Measurements from ENCODE around the gene EFNA2.
A peak's percentile ranks its signal among the peaks of the same experiment; 100 is the strongest.

The EFNA2 gene

GRCh38 chr19:1249298-1249989, 36.2 kb upstream of the EFNA2 start:
- peak; percentile 98 for DNase-seq

- DNase-seq, result no peak
Measured at GRCh38 chr19:1249990-1250436, 35.7 kb upstream of the EFNA2 start.

- peak; percentile 82 for DNase-seq
Measured at GRCh38 chr19:1250437-1251260, 35.0 kb upstream of the EFNA2 start.

- DNase-seq, result peak; percentile 79
Measured at GRCh38 chr19:1251330-1252220, 34.1 kb upstream of the EFNA2 start.

GRCh38 chr19:1252221-1252820, 33.4 kb upstream of the EFNA2 start:
- peak; percentile 96 for DNase-seq

- peak; percentile 98 for DNase-seq
Measured at GRCh38 chr19:1252821-1253513, 32.7 kb upstream of the EFNA2 start.

GRCh38 chr19:1253514-1254080, 32.1 kb upstream of the EFNA2 start:
- DNase-seq, result no peak

- no peak for DNase-seq
Measured at GRCh38 chr19:1254081-1254527, 31.6 kb upstream of the EFNA2 start.

- DNase-seq, result no peak
Measured at GRCh38 chr19:1254530-1255185, 31.0 kb upstream of the EFNA2 start.

- DNase-seq, result no peak
Measured at GRCh38 chr19:1255186-1256161, 30.2 kb upstream of the EFNA2 start.

GRCh38 chr19:1256646-1257474, 28.8 kb upstream of the EFNA2 start:
- DNase-seq, result no peak

GRCh38 chr19:1257475-1258162, 28.1 kb upstream of the EFNA2 start:
- no peak for DNase-seq

- no peak for DNase-seq
Measured at GRCh38 chr19:1258163-1258492, 27.5 kb upstream of the EFNA2 start.

GRCh38 chr19:1258707-1259205, 26.9 kb upstream of the EFNA2 start:
- DNase-seq, result no peak

GRCh38 chr19:1259206-1259875, 26.3 kb upstream of the EFNA2 start:
- DNase-seq, result peak; percentile 61

- DNase-seq, result peak; percentile 25
Measured at GRCh38 chr19:1259876-1260748, 25.6 kb upstream of the EFNA2 start.
